Aorta (tissue), 5 donors: ENCODE results near the gene RNU1-1. TPM values are rescaled to one million over a fixed set of nuclear protein-coding genes. Genes with fewer than 3 reads are reported as not detected.
"Not testable (repeated sequence)": the region's sequence is repeated elsewhere in the genome, so short reads cannot be mapped to it uniquely, and the experiment has no call there.

ENCODE experiments used
- ATAC-seq: fragments of 200-7000 bp; cut with Tn5 transposase; one replicate; pipeline ENCODE4 v1.9.1; 2022; ENCODE audit warnings: moderate library complexity; ENCODE audit not compliant: low FRiP score
- DNase-seq, 2 donors: peaks; one replicate each; pipeline ENCODE4 v3.0.0-alpha.2; 2020
- H3K27ac ChIP-seq, 2 donors: one replicate each; pipeline ENCODE4 v1.5.1; 2013; ENCODE audit warnings: low read length in 2 of 2, mild to moderate bottlenecking in 2 of 2, moderate library complexity in 2 of 2, control low read depth in 1 of 2, inconsistent platforms in 1 of 2, low read depth in 1 of 2
- H3K27me3 ChIP-seq, 2 donors: one replicate each; pipeline ENCODE4 v1.6.1; 2013; ENCODE audit warnings: control low read depth in 1 of 2, low read length in 1 of 2, mild to moderate bottlenecking in 1 of 2, moderate library complexity in 1 of 2; ENCODE audit not compliant: insufficient read depth in 2 of 2, control insufficient read depth in 1 of 2
- H3K36me3 ChIP-seq, 2 donors: one replicate each; pipeline ENCODE4 v1.6.1; 2013; ENCODE audit warnings: control low read depth in 1 of 2, low read length in 1 of 2, mild to moderate bottlenecking in 1 of 2; ENCODE audit not compliant: insufficient read depth in 2 of 2, control insufficient read depth in 1 of 2
- H3K4me1 ChIP-seq, 2 donors: one replicate each; pipeline ENCODE4 v1.6.1; 2013; ENCODE audit warnings: low read length in 2 of 2, control low read depth in 1 of 2, mild to moderate bottlenecking in 1 of 2, moderate library complexity in 1 of 2; ENCODE audit not compliant: insufficient read depth in 2 of 2, control insufficient read depth in 1 of 2
- H3K4me3 ChIP-seq, 2 donors: one replicate each; pipeline ENCODE4 v1.5.1; 2013; ENCODE audit warnings: low read length in 2 of 2, control low read depth in 1 of 2, mild to moderate bottlenecking in 1 of 2
- H3K9me3 ChIP-seq: one replicate; pipeline ENCODE4 v1.6.1; 2013; ENCODE audit warnings: mild to moderate bottlenecking, low read length; ENCODE audit not compliant: control insufficient read depth
- WGBS, 2 donors: extraction: QIAGEN DNeasy Blood & Tissue Kit; methylation state at CpG; one replicate each; pipeline ENCODE4 v1.1.7; 2013; 5-methylcytosine and 5-hydroxymethylcytosine counted together
- intact Hi-C, 2 donors: fragments of 100-400 bp; cut with DNase I; formaldehyde crosslinking; loops; one replicate each; pipeline versions ENCODE4 v1.14.2 to v1.15.0; 2022
- polyA plus RNA-seq, 2 donors: library from polyadenylated mRNA; stranded (reverse); fragments of 200-250 nt; gene quantifications; one replicate each; pipeline ENCODE4 v1.2.3, GENCODE V29; 2013
- total RNA-seq, 2 donors: library from RNA; stranded (reverse); fragmentation: NEBNext Ultra II Directional; extraction: Animal tissue kit (Norgen Biotek cat#: 25700); gene quantifications; one replicate each; pipeline ENCODE4 v1.2.1, GENCODE V29; 2021
- donor health status: healthy with polysubstance abuse.
- donor health status: Bipolar disorder and iron deficiency.
- donor health status: DM: no; HTN: no; CAD: no.
- donor health status: DM: no; HTN: no; CAD: no.
- donor health status: DM: yes; HTN: yes; CAD: no.

The RNU1-1 gene
- total and polyA plus RNA-seq, 4 donors, result 7,231 to 8,154 TPM; not detected in 2

DNA sequence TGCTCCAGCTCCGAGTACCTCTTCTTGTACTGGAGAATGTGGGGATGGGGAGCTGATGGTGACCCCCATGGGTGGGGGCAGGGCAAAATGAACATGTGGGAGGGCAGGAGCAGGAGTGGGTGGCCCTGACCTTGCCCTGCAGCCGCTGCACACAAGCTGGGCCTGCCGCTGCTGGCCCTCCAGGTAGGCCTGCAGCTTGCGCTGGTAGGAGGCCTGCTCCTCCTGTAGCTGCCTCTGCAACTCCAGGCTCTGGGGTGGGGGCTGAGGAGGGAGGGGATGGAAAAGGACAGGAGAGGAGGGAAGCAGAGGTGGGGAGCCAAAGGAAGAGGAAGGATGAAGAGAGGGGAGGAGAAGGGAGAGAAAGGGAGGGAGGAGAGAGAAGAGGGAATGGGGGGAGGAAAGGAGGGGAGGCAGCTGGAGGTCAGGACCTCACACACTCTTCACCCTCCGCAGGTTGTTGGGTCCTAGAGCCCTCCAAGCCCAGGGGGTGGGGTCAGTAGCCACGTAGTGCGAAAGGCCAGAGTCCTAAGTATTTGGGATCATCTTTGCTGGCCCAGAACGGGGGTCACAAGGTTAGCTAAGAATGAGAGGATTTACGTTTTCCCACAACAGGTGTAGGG, 22.9 kb downstream of the RNU1-1 start:
- DNase-seq, result peak in 1 of 2 donors; percentile 53
- H3K4me1 ChIP-seq, result no peaks in the 10 kb centered on the region
- no peaks in the 10 kb centered on the region for H3K27me3 ChIP-seq
- no peaks in the 10 kb centered on the region for H3K36me3 ChIP-seq
- no peak overlapping the region for H3K4me3 ChIP-seq
- intact Hi-C loops, result no loop called here
- 80 to 82% methylated on average over 9 of the region's 9 CpGs for WGBS, 2 donors
- no peak overlapping the region for H3K27ac ChIP-seq
- H3K9me3 ChIP-seq, result no peaks in the 10 kb centered on the region
- no peak for ATAC-seq

DNA sequence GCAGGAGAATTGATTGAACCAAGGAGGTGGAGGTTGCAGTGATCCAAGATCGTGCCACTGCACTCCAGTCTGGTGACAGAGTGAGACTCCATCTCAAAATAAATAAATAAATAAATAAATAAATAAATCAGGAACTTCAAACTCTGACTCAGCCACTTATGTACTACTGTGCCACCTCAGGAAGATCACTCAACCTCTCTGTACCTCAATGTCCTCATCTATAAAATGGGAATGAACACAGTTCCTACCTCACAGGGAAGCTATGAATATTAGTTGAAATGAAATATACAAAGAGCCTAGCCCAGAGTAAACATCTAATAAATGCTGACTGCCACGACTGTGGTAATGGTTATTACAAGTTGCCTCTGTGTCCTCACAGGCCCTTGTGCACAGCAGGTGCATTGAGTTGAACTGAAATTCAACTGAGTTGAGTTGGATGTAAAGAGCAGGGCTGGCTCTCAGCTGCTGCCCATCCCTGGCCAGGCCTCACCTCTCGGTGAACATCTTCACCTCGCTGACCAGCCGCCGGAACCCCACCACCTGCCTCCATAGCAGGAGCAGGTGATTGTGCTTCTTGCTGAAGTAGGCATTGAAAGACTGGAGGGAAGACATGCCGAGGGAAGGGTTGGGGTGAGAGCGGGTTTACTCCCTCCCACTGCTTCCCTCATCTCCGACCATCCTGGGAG, 24.7 kb downstream of the RNU1-1 start:
- H3K4me3 ChIP-seq, intact Hi-C loops, H3K27ac ChIP-seq, H3K4me1 ChIP-seq, H3K36me3 ChIP-seq, ATAC-seq, H3K27me3 ChIP-seq, H3K9me3 ChIP-seq: not testable (repeated sequence)
- DNase-seq, result peak in 1 of 2 donors; percentile 37
- 93 to 96% methylated on average over 8 to 9 of the region's 9 CpGs for WGBS, 2 donors

DNA sequence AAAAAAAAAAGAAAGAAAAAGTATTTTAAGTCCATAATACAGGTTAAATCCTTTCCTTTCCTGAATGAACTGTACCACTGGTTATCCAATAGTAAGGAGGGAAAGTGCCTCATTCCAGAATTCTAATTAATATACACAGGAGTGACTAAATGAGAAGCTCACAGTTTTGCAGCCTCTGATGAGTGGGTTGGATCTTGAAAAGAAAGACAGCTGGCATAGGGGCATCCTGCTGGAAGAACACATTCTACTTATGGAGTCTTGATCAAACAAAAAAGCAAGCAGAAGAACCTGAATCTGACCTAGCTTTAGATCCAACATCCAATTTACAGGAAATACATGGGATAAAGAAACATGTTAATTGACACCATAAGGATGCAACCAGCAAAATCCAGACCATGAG, 27.1 kb downstream of the RNU1-1 start:
- H3K27me3 ChIP-seq, H3K36me3 ChIP-seq, H3K9me3 ChIP-seq, ATAC-seq, H3K27ac ChIP-seq, DNase-seq, H3K4me3 ChIP-seq, H3K4me1 ChIP-seq, intact Hi-C loops: not testable (repeated sequence)

DNA sequence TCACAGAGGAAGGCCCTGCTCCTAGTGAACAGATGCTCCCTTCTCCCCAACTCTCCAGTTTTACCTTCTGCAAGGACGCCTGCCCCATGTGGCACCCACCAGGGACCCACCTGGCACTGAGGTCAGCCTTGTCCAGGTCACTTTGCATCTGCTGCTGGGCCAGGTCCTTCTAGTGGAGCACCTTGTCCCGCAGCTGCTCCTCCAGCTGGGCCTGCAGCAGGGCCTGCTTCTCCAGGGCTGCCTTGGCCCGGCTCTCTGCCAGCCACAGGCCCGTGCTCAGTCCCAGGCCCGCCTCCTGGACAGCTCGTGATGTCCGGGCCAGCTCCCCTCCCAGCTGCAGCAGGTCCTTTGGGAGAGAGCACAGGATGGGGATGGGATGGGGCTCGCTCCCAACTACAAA, 27.8 kb downstream of the RNU1-1 start:
- H3K4me3 ChIP-seq, H3K27ac ChIP-seq, H3K9me3 ChIP-seq, ATAC-seq, intact Hi-C loops, H3K27me3 ChIP-seq, H3K36me3 ChIP-seq, H3K4me1 ChIP-seq: not testable (repeated sequence)
- 76 to 78% methylated on average over 8 of the region's 8 CpGs for WGBS, 2 donors
- peak in 1 of 2 donors; percentile 49 for DNase-seq

DNA sequence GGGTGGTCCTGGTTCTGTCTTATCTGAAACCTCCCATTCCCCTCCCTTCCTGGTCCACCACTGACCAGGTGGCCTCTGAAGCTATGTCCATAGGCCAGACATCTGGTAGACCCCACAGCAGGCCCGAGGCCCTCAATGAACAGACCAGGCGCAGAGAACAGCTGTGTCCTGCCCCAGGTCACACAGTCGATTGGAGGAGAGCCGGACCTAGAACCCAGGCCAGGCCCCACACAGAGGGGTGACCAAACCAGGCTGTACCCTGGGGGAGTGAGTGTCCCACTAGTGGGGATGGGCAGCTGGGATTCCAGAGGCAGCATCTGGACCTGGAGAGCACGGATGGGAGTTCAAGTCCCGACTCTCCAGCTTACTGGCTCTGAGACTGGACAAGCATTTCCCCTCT, 29.2 kb downstream of the RNU1-1 start:
- Histone ChIP-seq H3K9me3 (no peaks in the 10 kb centered on the region), H3K27ac (no peak overlapping the region), H3K4me3 (no peak overlapping the region), H3K4me1 (no peaks in the 10 kb centered on the region), H3K36me3 (peaks cover 0 to 1% of the 10 kb centered on the region in 2 donors), H3K27me3 (no peaks in the 10 kb centered on the region)
- ATAC-seq (no peak), DNase-seq (peak in 1 of 2 donors; percentile 47)
- intact Hi-C loops, result no loop called here
- WGBS, 2 donors, result 91 to 93% methylated on average over 6 of the region's 6 CpGs

DNA sequence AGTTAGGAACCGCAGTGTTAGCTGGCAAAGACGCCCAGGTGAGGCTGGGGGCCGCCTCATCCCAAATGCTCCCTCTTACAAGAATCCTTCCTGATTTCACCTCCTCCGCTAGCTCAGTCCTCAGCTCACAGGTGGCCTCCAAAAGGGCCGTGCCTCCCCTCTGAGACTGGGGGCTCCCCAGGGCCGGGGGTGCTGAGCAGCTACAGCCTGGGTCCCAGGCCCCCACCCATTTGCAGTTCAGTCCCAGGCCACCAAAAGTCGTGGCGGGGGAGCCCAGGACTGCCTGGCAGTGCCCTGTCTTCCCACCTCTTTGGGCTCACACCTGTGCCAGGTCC, 29.6 kb downstream of the RNU1-1 start:
- H3K36me3 ChIP-seq, result peaks cover 0 to 1% of the 10 kb centered on the region in 2 donors
- intact Hi-C loops, result no loop called here
- 93 to 96% methylated on average over 8 of the region's 8 CpGs for WGBS, 2 donors
- H3K4me1 ChIP-seq, result no peaks in the 10 kb centered on the region
- H3K27ac ChIP-seq, result no peak overlapping the region
- H3K4me3 ChIP-seq, result no peak overlapping the region
- ATAC-seq, result no peak
- peak in 1 of 2 donors; percentile 43 for DNase-seq
- H3K9me3 ChIP-seq, result no peaks in the 10 kb centered on the region
- no peaks in the 10 kb centered on the region for H3K27me3 ChIP-seq

DNA sequence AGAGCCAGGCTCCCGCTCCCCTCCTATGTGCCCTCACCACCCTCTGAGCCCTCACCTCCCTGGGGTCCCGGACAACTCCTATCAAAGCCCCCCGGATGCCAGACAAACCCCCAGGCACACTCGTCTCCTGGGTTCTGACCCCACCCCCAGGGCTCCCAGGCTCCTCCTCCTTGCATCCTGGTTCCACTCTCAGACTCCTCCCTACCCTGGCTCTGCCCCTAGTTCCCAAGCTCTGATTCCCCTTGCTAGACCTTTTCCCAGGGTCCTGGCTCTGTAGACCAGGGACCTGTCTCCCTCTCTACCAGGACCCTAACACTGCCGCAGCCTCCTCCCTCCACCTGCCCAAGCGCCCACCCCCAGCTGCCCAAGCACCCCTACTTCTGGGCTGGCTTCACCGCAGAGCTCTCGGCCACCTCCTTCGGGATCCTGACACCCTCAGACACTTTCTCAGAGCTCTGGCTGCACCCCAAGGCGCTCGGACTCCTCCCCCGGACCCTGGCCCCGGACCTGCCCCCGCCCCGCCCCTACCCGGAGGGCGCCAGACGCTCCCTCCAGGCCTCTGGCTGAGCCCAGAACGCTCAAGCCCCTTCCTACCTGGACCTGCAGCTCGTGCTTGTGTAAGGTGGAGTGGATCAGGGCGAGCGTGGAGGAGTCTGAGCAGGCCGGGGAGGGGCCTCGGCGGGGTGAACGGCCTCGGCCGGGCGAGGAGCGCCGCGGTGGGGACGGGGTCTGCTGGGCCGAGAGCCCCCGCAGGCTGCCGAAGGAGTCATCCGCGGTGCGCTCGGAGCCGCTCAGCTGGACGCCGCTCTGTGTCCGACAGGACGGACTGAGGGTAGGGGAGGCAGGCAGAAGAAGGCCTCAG, 30.2 kb downstream of the RNU1-1 start:
- H3K27me3 ChIP-seq, H3K27ac ChIP-seq, intact Hi-C loops, H3K9me3 ChIP-seq, H3K4me1 ChIP-seq, H3K36me3 ChIP-seq, H3K4me3 ChIP-seq: not testable (repeated sequence)
- DNase-seq, result peak in 1 of 2 donors; percentile 58
- WGBS, 2 donors, result 85 to 86% methylated on average over 36 to 45 of the region's 45 CpGs
- peak; percentile 8 for ATAC-seq

DNA sequence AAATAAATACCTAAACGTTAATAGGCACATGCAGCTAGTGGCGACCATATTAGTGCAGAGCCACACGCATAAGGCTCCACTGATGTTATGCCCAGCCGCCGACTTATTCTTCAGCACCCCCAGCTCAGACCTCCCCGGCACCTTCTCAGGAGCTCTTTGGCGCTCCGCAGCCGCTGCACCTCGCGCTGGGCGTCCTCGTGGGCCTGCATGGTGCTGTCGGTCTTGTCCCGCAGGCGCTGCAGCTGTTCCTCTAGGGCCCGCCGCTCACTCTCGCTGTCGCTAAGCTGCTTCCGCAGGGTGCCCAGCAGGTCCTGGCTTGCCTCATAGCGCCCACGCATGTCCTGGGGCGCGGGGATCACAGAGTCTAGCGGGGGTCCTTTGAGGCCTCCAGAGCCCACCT, 30.9 kb downstream of the RNU1-1 start:
- H3K9me3 ChIP-seq, ATAC-seq, H3K27me3 ChIP-seq, H3K27ac ChIP-seq, H3K4me3 ChIP-seq, intact Hi-C loops, H3K36me3 ChIP-seq, H3K4me1 ChIP-seq: not testable (repeated sequence)
- peak in 1 of 2 donors; percentile 72 for DNase-seq
- WGBS, 2 donors, result 97 to 98% methylated on average over 26 of the region's 26 CpGs
